ENCODE data around the gene SLC66A1. TPM values are rescaled to one million over a fixed set of nuclear protein-coding genes. Genes with fewer than 3 reads are reported as not detected.

SLC66A1 gene
- total RNA-seq, 1 experiment from 2014 or later: 22.5 TPM

- Histone ChIP-seq H4K8ac (replicated peaks; ENCODE audit: insufficient read length, low read depth, low read length) (no peak overlapping the region), H2AFZ (ENCODE audit: low read length) (no peak overlapping the region), H3K23me2 (ENCODE audit: insufficient read length, low read depth, low read length, poor library complexity, severe bottlenecking) (no peaks in the 10 kb centered on the region), H3K4ac (ENCODE audit: low read depth, low read length) (no peak overlapping the region), H2BK5ac (ENCODE audit: insufficient read length, low read length) (no peak overlapping the region), H4K5ac (ENCODE audit: insufficient read length, low read depth, low read length) (no peak overlapping the region), H3K27me3 (ENCODE audit: insufficient read depth, low read length) (no peaks in the 10 kb centered on the region), H2BK12ac (ENCODE audit: insufficient read length, low read depth, low read length) (no peak overlapping the region), H4K91ac (ENCODE audit: insufficient read length, low read depth, low read length) (no peak overlapping the region), H3K9me3 (ENCODE audit: control insufficient read depth, low read depth, low read length) (no peaks in the 10 kb centered on the region), H3K56ac (ENCODE audit: insufficient read length, low read depth, low read length) (no peak overlapping the region), H3K4me1 (ENCODE audit: insufficient read depth, low read length) (no peaks in the 10 kb centered on the region), H3K4me2 (ENCODE audit: insufficient read depth, insufficient read length, low read length) (no peak overlapping the region), H3K79me2 (ENCODE audit: insufficient read depth, low read length) (peaks cover 2% of the 10 kb centered on the region; the same call in 1 of the 2 replicates), H3T11ph (ENCODE audit: low read length) (no peak overlapping the region), H2BK20ac (ENCODE audit: low read depth, low read length, poor library complexity, severe bottlenecking) (no peak overlapping the region), H4K20me1 (ENCODE audit: control insufficient read depth, insufficient read depth, insufficient read length) (no peaks in the 10 kb centered on the region), H3K79me1 (ENCODE audit: insufficient read depth, low read depth, low read length, poor library complexity, severe bottlenecking) (peaks cover 13% of the 10 kb centered on the region), H2AK5ac (ENCODE audit: insufficient read length, low read length) (no peak overlapping the region), H3K9ac (ENCODE audit: extremely low read depth, insufficient read length, low read length) (no peak overlapping the region), H3K14ac (ENCODE audit: insufficient read depth, low read length) (no peak overlapping the region), H3K27ac (ENCODE audit: insufficient read length, low read depth, low read length) (no peak overlapping the region), H2BK120ac (ENCODE audit: low read depth, low read length, poor library complexity, severe bottlenecking) (no peak overlapping the region), H3K23ac (ENCODE audit: insufficient read length, low read depth, low read length) (no peak overlapping the region), H3K18ac (ENCODE audit: insufficient read length, low read depth, low read length) (no peak overlapping the region), H2BK15ac (ENCODE audit: low read depth, low read length) (no peak overlapping the region)
- DNase-seq: no peak
- Mint-ChIP-seq H3K4me1 (peaks cover 11 to 14% of the 10 kb centered on the region in 2 experiments), H3K27ac (peak overlapping the region in 1 of 3 experiments; percentile 64; a peak in 1 of 7 replicates), H3K9me3 (no peaks in the 10 kb centered on the region), H3K27me3 (ENCODE audit: low read depth) (no peaks in the 10 kb centered on the region), H3K36me3 (ENCODE audit: insufficient read depth in 1 of 3, low read depth in 3 of 3) (peaks cover 3 to 13% (median 10%) of the 10 kb centered on the region in 3 experiments), H3K4me3 (no peak overlapping the region)
- no CpG with 5 or more reads among the region's 5 CpGs for WGBS (ENCODE audit: extremely low coverage, insufficient read length, low lambda C conversion rate)
- no peak for TF ChIP-seq CTCF (conservative IDR thresholded peaks at IDR 0.05)
Observed at GRCh38 chr1:19368964-19369363, 56.8 kb downstream of the SLC66A1 start.
